Kasumi-1 (cell line): ENCODE measurements around the gene MGA.

Experiments
- DNase-seq, 2 experiments: peaks; one replicate each; lab custom pipeline; 2025; lab: John Stamatoyannopoulos, UW

Gene MGA

GRCh38 chr15:41782371-41783282, 122.4 kb downstream of the MGA start:
- DNase-seq, result no peak

GRCh38 chr15:41783296-41783695, 123.1 kb downstream of the MGA start:
- no peak for DNase-seq

- DNase-seq, result no peak
Observed at GRCh38 chr15:41788262-41788661, 128.1 kb downstream of the MGA start.

GRCh38 chr15:41789236-41789635, 129.0 kb downstream of the MGA start:
- DNase-seq, result no peak

GRCh38 chr15:41789662-41790061, 129.5 kb downstream of the MGA start:
- no peak for DNase-seq

- DNase-seq, result no peak
Observed at GRCh38 chr15:41790169-41790568, 130.0 kb downstream of the MGA start.

DNA sequence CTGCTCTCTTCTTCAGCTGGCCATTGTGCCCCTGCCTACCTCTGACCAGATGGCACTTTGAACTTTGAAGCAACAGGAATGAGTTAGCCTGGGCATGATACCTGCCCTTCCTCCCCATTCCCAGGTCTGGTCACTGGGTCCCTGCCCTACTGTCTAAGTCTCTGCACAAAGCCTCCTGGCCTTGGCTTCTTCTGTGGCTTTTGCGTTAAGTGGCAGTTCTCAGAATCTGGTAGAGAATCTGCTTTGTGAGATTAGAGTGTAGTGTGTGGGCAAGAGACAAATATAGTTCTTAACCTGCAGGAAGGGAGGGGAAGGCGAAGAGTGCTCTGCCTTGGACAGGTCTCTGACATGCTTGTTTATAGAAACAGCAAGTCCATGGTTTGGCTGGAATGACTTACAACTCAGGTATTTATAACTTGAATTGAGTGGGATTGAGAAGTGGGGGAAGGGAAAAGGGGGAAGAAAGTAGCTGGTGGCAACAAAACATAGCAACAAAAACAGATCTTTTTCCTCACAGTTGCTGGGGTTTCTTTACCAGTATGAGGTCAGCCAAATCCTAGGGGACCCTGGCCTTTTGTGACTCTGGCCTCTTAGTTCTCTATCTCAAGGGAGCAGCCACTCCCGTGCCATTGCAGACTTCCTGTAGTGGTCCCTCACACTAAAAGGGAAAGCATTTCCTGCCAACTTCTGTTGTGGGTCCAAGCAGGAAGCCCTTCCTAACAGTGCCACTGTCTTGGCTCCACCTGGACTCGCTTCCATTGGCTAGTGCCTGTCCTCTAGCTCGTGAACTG, 130.7 kb downstream of the MGA start:
- DNase-seq, result no peak

GRCh38 chr15:41791547-41791937, 131.3 kb downstream of the MGA start:
- DNase-seq, result no peak

- no peak for DNase-seq
Observed at GRCh38 chr15:41792000-41792637, 131.9 kb downstream of the MGA start.

DNA sequence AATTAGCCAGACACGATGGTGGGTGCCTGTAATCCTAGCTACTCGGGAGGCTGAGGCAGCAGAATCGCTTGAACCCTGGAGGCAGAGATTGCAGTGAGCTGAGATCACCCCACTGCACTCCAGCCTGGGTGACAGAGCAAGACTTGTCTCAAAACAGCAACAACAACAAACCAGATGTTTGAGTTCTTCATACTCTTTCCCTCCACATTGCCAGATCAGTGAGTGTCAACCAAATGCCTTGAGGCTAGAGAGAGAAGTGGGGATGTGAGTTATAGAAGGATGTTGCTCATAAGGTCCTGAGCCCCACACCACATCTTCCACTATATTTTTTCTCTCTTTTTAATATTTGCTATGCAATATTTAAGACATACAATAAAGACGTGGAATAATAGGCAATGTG, 133.9 kb downstream of the MGA start:
- DNase-seq, result no peak

DNA sequence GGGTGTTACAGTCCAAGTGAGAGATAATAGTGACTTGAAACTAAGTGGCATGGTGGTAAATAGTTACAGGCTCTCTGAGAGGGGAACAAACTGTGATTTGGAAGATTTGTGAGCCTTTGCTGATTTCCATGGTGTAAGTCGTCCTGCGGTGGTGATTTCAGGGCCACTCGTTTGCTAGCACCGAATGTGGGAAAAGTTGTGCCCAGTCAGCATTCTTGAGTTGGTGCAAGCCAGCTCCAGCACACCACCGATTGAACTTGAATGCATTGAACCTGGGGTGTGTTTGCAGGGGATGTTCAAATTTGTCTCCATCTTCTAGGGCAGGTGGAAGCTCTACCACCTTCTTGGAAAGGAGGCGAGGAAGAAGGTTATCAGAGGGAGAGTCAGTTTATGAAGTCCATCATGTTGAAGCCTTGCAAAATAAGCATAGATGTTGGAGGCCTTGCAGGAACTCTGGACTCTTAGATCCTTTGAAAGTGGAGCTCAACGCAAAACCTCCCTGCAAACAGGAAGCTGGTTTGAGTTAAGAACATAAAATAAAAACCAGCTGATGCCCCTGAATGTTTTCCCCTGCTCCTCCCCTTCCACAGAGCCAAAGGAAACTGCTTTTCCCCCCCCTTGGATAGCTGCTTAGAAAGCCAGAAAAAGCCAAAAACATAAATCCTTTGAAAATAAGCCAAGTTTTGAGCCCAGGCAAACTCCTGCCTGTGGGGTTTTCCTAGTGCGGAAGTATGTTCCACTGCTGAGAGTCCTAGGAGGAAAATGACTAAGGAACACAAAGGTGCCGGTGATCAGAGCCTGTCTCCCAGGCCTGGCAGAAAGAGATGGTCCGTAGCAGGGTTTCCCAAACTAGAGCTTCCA, 136.0 kb downstream of the MGA start:
- DNase-seq, result no peak

GRCh38 chr15:41797201-41797944, 137.2 kb downstream of the MGA start:
- no peak for DNase-seq

DNA sequence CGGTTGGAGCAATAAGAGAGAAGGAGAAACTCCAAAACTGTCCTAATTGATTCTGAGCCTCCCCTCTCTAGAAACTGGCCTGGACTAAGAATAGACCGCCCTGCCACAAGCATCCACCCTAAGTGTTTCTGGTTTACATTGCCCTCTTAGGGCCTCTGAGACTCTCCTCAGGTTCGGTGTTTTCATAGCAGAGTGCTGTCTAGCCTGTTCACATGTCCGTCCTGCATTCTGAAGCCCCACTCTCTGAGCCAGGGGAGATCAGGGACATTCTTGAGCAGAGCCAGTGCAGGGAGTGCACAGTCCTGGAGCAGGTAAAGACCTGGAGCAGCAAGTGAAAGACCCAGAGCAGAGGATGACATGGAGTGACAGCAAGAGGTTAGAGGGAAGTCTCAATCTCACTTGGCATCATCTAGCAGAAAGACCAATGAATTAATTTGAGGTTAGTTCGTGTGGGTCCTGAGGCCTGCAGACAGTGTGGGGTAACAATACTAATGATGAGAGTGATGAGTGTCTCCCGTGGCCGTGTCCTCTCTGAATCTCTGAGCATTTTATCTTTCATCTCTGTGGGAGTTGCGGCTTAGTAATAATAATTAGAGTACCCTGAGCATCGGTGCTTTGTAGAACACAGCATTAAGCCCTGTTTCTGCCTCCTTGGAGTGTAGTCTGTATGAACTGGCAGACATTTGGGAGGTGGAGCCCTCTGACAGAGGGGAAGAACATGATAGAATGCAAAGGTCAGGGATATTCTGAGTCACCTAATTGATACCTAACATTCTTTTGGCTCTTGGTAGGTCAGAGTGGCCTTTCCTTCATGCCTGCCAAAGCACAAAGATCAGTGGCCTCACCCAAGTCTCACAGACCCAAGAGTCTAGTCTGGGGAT, 138.6 kb downstream of the MGA start:
- no peak for DNase-seq

- DNase-seq, result no peak
Observed at GRCh38 chr15:41799488-41799805, 139.2 kb downstream of the MGA start.

GRCh38 chr15:41801185-41801584, 141.0 kb downstream of the MGA start:
- DNase-seq, result no peak

GRCh38 chr15:41801850-41802455, 141.7 kb downstream of the MGA start:
- DNase-seq, result no peak

GRCh38 chr15:41804361-41804760, 144.2 kb downstream of the MGA start:
- DNase-seq, result no peak

- no peak for DNase-seq
Observed at GRCh38 chr15:41804916-41805666, 144.9 kb downstream of the MGA start.

- DNase-seq, result no peak
Observed at GRCh38 chr15:41805711-41806110, 145.5 kb downstream of the MGA start.
